ENCODE data around the gene ADAMTS12.

The ADAMTS12 gene, protein sequence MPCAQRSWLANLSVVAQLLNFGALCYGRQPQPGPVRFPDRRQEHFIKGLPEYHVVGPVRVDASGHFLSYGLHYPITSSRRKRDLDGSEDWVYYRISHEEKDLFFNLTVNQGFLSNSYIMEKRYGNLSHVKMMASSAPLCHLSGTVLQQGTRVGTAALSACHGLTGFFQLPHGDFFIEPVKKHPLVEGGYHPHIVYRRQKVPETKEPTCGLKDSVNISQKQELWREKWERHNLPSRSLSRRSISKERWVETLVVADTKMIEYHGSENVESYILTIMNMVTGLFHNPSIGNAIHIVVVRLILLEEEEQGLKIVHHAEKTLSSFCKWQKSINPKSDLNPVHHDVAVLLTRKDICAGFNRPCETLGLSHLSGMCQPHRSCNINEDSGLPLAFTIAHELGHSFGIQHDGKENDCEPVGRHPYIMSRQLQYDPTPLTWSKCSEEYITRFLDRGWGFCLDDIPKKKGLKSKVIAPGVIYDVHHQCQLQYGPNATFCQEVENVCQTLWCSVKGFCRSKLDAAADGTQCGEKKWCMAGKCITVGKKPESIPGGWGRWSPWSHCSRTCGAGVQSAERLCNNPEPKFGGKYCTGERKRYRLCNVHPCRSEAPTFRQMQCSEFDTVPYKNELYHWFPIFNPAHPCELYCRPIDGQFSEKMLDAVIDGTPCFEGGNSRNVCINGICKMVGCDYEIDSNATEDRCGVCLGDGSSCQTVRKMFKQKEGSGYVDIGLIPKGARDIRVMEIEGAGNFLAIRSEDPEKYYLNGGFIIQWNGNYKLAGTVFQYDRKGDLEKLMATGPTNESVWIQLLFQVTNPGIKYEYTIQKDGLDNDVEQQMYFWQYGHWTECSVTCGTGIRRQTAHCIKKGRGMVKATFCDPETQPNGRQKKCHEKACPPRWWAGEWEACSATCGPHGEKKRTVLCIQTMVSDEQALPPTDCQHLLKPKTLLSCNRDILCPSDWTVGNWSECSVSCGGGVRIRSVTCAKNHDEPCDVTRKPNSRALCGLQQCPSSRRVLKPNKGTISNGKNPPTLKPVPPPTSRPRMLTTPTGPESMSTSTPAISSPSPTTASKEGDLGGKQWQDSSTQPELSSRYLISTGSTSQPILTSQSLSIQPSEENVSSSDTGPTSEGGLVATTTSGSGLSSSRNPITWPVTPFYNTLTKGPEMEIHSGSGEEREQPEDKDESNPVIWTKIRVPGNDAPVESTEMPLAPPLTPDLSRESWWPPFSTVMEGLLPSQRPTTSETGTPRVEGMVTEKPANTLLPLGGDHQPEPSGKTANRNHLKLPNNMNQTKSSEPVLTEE (N-terminal part only)

GRCh38 chr5:33891788-33892619, at the start of gene ADAMTS12:
Gene ADAMTS12 (minus strand): TSS chr5:33891990. CDS start chr5:33891856, 134 bp downstream.
- in situ Hi-C loops (cut with MboI; ENCODE audit: low sequenced_read_pairs) = no loop called here

GRCh38 chr5:33941090-33941489, 49.3 kb upstream of the ADAMTS12 start:
- in situ Hi-C loops (cut with MboI; ENCODE audit: low sequenced_read_pairs) = no loop called here

- in situ Hi-C loops (cut with MboI; ENCODE audit: low sequenced_read_pairs) = no loop called here
Observed at GRCh38 chr5:33939556-33940262, 47.9 kb upstream of the ADAMTS12 start.

- in situ Hi-C loops (cut with MboI; ENCODE audit: low sequenced_read_pairs) = no loop called here
Observed at GRCh38 chr5:33938881-33939280, 47.1 kb upstream of the ADAMTS12 start.

GRCh38 chr5:33938507-33938796, 46.7 kb upstream of the ADAMTS12 start:
- in situ Hi-C loops (cut with MboI; ENCODE audit: low sequenced_read_pairs) = no loop called here

DNA sequence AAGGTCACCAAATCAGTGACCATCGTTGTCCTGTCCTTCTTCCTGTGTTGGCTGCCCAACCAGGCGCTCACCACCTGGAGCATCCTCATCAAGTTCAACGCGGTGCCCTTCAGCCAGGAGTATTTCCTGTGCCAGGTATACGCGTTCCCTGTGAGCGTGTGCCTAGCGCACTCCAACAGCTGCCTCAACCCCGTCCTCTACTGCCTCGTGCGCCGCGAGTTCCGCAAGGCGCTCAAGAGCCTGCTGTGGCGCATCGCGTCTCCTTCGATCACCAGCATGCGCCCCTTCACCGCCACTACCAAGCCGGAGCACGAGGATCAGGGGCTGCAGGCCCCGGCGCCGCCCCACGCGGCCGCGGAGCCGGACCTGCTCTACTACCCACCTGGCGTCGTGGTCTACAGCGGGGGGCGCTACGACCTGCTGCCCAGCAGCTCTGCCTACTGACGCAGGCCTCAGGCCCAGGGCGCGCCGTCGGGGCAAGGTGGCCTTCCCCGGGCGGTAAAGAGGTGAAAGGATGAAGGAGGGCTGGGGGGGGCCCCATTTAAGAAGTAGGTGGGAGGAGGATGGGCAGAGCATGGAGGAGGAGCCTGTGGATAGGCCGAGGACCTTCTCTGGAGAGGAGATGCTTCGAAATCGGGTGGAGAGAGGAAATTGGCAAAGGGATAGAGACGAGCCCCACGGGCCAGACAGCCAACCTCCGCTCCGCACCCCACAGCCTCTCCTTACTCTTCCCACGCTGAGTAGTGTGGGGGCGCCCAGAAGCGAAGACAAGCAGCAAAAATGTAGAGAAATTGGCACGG, 46.1 kb upstream of the ADAMTS12 start:
- in situ Hi-C loops (cut with MboI; ENCODE audit: low sequenced_read_pairs) = no loop called here

GRCh38 chr5:33937017-33937706, 45.4 kb upstream of the ADAMTS12 start:
- in situ Hi-C loops (cut with MboI; ENCODE audit: low sequenced_read_pairs) = no loop called here

- in situ Hi-C loops (cut with MboI; ENCODE audit: low sequenced_read_pairs) = no loop called here
Observed at GRCh38 chr5:33936381-33937016, 44.7 kb upstream of the ADAMTS12 start, which contains the start of gene RXFP3. Gene RXFP3 (plus strand): TSS chr5:33936386. CDS start chr5:33936741, 355 bp downstream.

DNA sequence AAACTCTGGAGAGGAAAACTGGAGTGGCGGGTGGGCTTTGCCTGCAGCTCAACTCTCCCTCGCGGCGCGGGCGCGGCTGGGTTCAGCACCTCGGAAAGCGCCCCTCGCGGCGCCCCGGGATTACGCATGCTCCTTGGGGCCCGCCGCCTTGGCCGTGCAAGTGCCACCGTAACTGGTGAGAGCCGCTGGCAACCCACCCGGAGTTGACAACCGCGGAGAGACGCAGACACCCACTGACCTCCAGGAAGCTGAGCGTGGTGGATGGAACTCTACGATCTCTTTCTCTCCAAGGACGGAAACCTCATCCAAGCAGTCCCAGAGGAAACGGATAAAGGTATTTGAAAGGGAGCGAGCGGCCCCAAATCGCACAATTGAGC, 44.2 kb upstream of the ADAMTS12 start:
- in situ Hi-C loops (cut with MboI; ENCODE audit: low sequenced_read_pairs) = no loop called here

DNA sequence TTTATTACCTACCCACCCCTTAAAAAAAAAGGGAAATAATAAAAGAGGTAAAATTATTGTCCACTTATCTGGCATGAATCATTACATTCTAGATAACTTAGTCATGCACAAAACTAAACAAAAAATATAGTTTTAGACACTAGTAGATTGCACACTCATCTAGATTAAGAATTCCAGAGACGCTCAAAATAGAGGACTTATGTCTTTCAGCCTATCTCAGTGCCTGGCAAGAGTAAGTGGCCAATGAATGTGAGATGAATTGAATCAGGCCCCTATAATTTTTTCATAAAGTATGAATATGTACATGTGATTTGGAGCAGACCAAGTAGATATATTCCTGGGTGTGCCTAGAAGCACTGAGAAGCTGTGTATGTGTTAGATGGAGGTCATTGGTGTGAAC, 42.4 kb upstream of the ADAMTS12 start:
- in situ Hi-C loops (cut with MboI; ENCODE audit: low sequenced_read_pairs) = no loop called here

DNA sequence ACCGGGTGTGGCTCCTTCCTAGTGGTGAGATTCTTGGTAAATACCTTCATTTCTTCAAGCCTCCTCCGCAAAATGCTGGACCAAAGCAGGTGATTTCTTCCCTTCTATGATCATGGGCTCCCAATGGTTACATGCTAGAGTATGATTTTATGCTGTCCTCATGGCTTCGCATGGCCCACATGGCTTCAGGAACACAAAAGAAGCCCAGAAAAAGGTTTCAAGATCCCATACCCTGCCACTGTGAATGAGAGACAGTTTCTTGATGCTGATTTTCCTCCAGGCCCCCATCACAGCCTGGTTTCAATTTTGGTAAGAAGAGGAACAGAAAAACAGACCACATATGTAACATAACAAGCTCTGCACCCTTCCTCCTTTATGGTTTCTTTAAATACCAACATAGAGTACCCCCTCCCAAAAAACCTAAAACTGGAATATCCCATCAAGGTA, 42.0 kb upstream of the ADAMTS12 start:
- in situ Hi-C loops (cut with MboI; ENCODE audit: low sequenced_read_pairs) = no loop called here

DNA sequence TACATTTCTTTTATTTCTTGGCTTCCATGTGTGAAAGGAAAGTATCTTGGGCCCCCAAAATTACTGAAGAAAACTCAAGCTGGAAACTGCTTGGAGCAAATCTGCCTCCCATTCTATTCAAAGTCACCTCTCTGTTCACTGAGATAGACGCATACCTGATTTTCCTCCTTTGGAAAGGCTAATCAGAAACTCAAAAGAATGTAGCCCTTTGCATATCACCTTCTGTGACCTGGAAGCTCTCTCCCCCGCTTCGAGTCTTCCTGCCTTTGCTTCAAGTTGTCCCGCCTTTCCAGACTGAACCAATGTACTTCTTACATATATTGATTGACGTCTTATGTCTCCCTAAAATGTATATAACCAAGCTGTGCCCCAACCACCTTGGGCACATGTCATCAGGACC, 39.3 kb upstream of the ADAMTS12 start:
- in situ Hi-C loops (cut with MboI; ENCODE audit: low sequenced_read_pairs) = no loop called here

DNA sequence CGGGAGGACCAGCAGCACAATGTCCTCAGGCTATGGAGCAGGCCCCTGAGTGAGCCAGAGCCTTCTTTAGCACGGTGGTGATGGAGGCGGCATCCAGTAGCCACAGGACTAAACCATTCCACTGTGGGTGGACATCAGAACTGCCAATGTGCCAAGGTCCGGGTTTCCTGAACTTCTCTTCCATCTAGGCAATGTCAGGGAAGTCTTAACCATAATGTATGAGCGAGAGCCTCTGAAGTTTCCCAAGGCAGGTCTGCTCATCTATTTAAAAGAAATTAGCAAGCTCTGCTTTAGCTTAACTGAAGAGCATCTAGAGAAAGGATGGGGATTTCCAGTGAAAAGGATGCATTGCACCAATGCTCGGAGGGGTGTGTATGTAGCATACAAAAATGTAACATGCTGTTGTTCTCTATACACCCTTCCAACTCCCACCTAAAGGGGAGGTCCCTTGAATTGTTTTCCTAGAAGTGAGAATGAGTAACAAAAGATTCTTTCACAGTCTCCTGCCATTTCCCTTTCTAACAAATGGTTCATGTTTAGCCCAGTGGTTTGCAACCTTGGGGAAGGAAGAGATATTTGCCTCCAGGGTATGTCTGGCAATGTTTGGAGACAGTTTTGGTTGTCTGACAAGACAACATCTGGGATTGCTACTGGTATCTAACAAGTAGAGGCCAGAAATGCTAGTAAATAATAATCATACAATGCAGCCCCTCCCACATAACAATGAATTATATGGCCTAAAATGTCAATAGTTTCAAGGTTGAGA, 38.3 kb upstream of the ADAMTS12 start:
- in situ Hi-C loops (cut with MboI; ENCODE audit: low sequenced_read_pairs) = loop anchor here (10.0 kb wide), 1 partner anchor 495 kb away; no protein-coding TSS in a partner anchor

DNA sequence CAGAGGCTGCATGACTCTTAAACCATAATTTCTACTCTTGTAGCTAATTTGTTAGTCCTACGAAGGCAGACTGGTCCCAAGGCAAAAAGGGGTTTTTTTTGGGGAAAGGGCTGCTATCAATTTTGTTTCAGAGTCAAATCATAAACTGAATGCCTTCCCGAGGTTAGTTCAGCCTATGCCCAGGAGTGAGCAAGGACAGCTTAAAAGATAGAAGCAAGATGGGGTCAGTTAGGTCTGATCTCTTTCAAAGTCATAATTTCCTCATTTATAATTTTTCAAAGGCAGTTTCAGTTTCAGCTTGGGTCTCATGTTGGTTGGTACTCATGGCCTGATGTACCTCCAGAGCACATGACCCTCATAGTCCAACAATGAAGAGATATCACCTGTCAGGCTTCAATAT, 36.5 kb upstream of the ADAMTS12 start:
- in situ Hi-C loops (cut with MboI; ENCODE audit: low sequenced_read_pairs) = loop anchor here (10.0 kb wide), 1 partner anchor 493 kb away; no protein-coding TSS in a partner anchor

DNA sequence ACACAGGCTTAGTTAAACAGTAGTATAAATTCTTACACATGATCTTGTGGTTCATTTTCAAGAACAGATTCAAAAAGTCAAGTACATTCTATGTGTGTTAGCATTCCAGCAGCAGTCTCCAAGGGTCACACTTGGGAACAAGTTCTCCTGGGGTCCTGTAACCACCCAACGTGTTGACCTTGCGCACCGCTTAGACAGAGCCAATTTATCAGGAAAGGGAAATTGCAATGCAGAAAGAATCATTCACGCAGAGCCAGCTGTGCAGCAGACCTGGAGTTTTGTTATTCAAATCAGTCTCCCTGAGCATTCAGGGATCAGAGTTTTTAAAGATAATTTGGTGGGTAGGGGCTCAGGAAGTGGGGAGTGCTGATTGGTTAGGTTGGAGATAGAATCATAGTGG, 35.9 kb upstream of the ADAMTS12 start:
- in situ Hi-C loops (cut with MboI; ENCODE audit: low sequenced_read_pairs) = loop anchor here (10.0 kb wide), 1 partner anchor 493 kb away; no protein-coding TSS in a partner anchor

GRCh38 chr5:33925278-33925677, 33.5 kb upstream of the ADAMTS12 start:
- in situ Hi-C loops (cut with MboI; ENCODE audit: low sequenced_read_pairs) = loop anchor here (10.0 kb wide), 1 partner anchor 490 kb away; no protein-coding TSS in a partner anchor

- in situ Hi-C loops (cut with MboI; ENCODE audit: low sequenced_read_pairs) = loop anchor here (10.0 kb wide), 1 partner anchor 486 kb away; no protein-coding TSS in a partner anchor
Observed at GRCh38 chr5:33921002-33921401, 29.2 kb upstream of the ADAMTS12 start.

Data from HL-60/S4 (cell line).